OCI-LY1 (cell line): ENCODE data around the gene ARMC9.

ENCODE experiments used
- H2AFZ ChIP-seq: fragments of 200-600 bp; sonication (generic), shearing (Covaris generic); 2 replicates; pipeline ENCODE4 v1.6.0; 2014; ENCODE audit warnings: antibody characterized with exemption, mild to moderate bottlenecking, low read length
- H3F3A ChIP-seq: fragments of 200-600 bp; sonication (generic), shearing (Covaris generic); 2 replicates; pipeline ENCODE4 v1.6.0; 2014; ENCODE audit warnings: mild to moderate bottlenecking, antibody characterized with exemption, low read length, moderate library complexity; ENCODE audit not compliant: insufficient read depth
- H3K27ac ChIP-seq: fragments of 200-600 bp; sonication (generic); 2 replicates; pipeline ENCODE4 v1.5.1; 2014; ENCODE audit warnings: low read length, mixed run types, mild to moderate bottlenecking, low read depth; ENCODE audit not compliant: poor library complexity, severe bottlenecking
- H3K27me3 ChIP-seq: fragments of 200-600 bp; sonication (generic); 2 replicates; pipeline ENCODE4 v1.6.0; 2014; ENCODE audit warnings: antibody characterized with exemption, mild to moderate bottlenecking, low read length, moderate library complexity; ENCODE audit not compliant: insufficient read depth
- H3K36me3 ChIP-seq: fragments of 200-600 bp; sonication (generic); 2 replicates; pipeline ENCODE4 v1.6.1; 2014; ENCODE audit warnings: mild to moderate bottlenecking, antibody characterized with exemption, low read length, moderate library complexity, mixed read lengths; ENCODE audit not compliant: insufficient read depth
- H3K4me1 ChIP-seq: fragments of 200-600 bp; sonication (generic); 2 replicates; pipeline ENCODE4 v1.5.1; 2014; ENCODE audit warnings: mild to moderate bottlenecking, low read length, moderate library complexity; ENCODE audit not compliant: insufficient read depth, severe bottlenecking
- H3K4me2 ChIP-seq: fragments of 200-600 bp; sonication (generic), shearing (Covaris generic); 2 replicates; pipeline ENCODE4 v1.6.1; 2014; ENCODE audit warnings: low read length
- H3K4me3 ChIP-seq: fragments of 200-600 bp; sonication (generic); 2 replicates; pipeline ENCODE4 v1.5.1; 2014; ENCODE audit warnings: low read length, low read depth, mild to moderate bottlenecking, mixed read lengths; ENCODE audit not compliant: poor library complexity, severe bottlenecking
- H3K79me2 ChIP-seq: fragments of 200-600 bp; shearing (Covaris generic); 2 replicates; pipeline ENCODE4 v1.6.1; 2016; ENCODE audit warnings: mixed run types, low read length, mixed read lengths; ENCODE audit not compliant: insufficient read depth
- H3K9ac ChIP-seq: fragments of 200-600 bp; sonication (generic), shearing (Covaris generic); 2 replicates; pipeline ENCODE4 v1.6.1; 2014; ENCODE audit warnings: mild to moderate bottlenecking, low read length, mixed read lengths
- H3K9me2 ChIP-seq: fragments of 200-600 bp; sonication (generic), shearing (Covaris generic); 2 replicates; pipeline ENCODE4 v1.6.1; 2014; ENCODE audit warnings: low read depth, mild to moderate bottlenecking, low read length, mixed read lengths
- H3K9me3 ChIP-seq: fragments of 200-600 bp; shearing (Covaris generic); 2 replicates; pipeline ENCODE4 v1.6.1; 2014; ENCODE audit warnings: low read length, mixed read lengths
- H4K20me1 ChIP-seq: fragments of 200-600 bp; sonication (generic), shearing (Covaris generic); 2 replicates; pipeline ENCODE4 v1.6.0; 2016; ENCODE audit warnings: mild to moderate bottlenecking, low read length; ENCODE audit not compliant: insufficient read depth
- EZH2 ChIP-seq: fragments of 200-600 bp; sonication (generic), shearing (Covaris generic); IDR thresholded peaks from 2 replicates; pipeline ENCODE4 v1.8.0; 2017; ENCODE audit warnings: borderline replicate concordance, mixed run types, mild to moderate bottlenecking, antibody characterized with exemption, low read length, moderate library complexity, mixed read lengths
- TF ChIP-seq, protein P1 (sequence below): fragments of 200-600 bp; sonication (generic), shearing (Covaris generic); IDR thresholded peaks from 2 replicates; pipeline ENCODE4 v1.5.1; 2017; ENCODE audit warnings: mild to moderate bottlenecking, antibody characterized with exemption, low read length, moderate library complexity, mixed read lengths

Gene ARMC9

GRCh38 chr2:231332872-231333500, 134.6 kb downstream of the ARMC9 start:
- TF ChIP-seq, protein P1, sequence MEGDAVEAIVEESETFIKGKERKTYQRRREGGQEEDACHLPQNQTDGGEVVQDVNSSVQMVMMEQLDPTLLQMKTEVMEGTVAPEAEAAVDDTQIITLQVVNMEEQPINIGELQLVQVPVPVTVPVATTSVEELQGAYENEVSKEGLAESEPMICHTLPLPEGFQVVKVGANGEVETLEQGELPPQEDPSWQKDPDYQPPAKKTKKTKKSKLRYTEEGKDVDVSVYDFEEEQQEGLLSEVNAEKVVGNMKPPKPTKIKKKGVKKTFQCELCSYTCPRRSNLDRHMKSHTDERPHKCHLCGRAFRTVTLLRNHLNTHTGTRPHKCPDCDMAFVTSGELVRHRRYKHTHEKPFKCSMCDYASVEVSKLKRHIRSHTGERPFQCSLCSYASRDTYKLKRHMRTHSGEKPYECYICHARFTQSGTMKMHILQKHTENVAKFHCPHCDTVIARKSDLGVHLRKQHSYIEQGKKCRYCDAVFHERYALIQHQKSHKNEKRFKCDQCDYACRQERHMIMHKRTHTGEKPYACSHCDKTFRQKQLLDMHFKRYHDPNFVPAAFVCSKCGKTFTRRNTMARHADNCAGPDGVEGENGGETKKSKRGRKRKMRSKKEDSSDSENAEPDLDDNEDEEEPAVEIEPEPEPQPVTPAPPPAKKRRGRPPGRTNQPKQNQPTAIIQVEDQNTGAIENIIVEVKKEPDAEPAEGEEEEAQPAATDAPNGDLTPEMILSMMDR, result no peak
- no peak for TF ChIP-seq EZH2

GRCh38 chr2:231334179-231334930, 135.9 kb downstream of the ARMC9 start:
- Histone ChIP-seq H3F3A (no peaks in the 10 kb centered on the region), H3K4me2 (no peak overlapping the region), H3K27ac (no peak overlapping the region), H3K36me3 (no peaks in the 10 kb centered on the region; the same call in 1 of the 2 replicates), H3K9me2 (no peaks in the 10 kb centered on the region), H4K20me1 (no peaks in the 10 kb centered on the region), H2AFZ (no peak overlapping the region), H3K79me2 (no peaks in the 10 kb centered on the region), H3K9ac (no peak overlapping the region), H3K27me3 (no peaks in the 10 kb centered on the region), H3K4me1 (no peaks in the 10 kb centered on the region), H3K9me3 (no peaks in the 10 kb centered on the region), H3K4me3 (no peak overlapping the region)
- TF ChIP-seq, protein P1, result no peak
- TF ChIP-seq EZH2, result no peak

More at GRCh38 chr2:231332872-231333500, 134.6 kb downstream of the ARMC9 start:
- no peak overlapping the region for H3K27ac ChIP-seq
- no peaks in the 10 kb centered on the region for H3K4me1 ChIP-seq
- no peaks in the 10 kb centered on the region for H3K79me2 ChIP-seq
- no peaks in the 10 kb centered on the region for H3K9me3 ChIP-seq
- no peaks in the 10 kb centered on the region for H3K9me2 ChIP-seq
- H4K20me1 ChIP-seq, result no peaks in the 10 kb centered on the region
- no peaks in the 10 kb centered on the region; the same call in 1 of the 2 replicates for H3K36me3 ChIP-seq
- H3F3A ChIP-seq, result no peaks in the 10 kb centered on the region
- H3K4me3 ChIP-seq, result no peak overlapping the region
- no peaks in the 10 kb centered on the region for H3K27me3 ChIP-seq
- no peak overlapping the region for H3K4me2 ChIP-seq
- H2AFZ ChIP-seq, result no peak overlapping the region
- no peak overlapping the region for H3K9ac ChIP-seq

GRCh38 chr2:231334981-231335380, 136.6 kb downstream of the ARMC9 start:
- TF ChIP-seq, protein P1, result no peak
- no peak for TF ChIP-seq EZH2
- Histone ChIP-seq H3K4me3 (no peak overlapping the region), H3K4me2 (no peak overlapping the region), H3F3A (no peaks in the 10 kb centered on the region), H3K9me2 (no peaks in the 10 kb centered on the region), H4K20me1 (no peaks in the 10 kb centered on the region), H3K27me3 (no peaks in the 10 kb centered on the region), H2AFZ (no peak overlapping the region), H3K9me3 (no peaks in the 10 kb centered on the region), H3K4me1 (no peaks in the 10 kb centered on the region), H3K36me3 (no peaks in the 10 kb centered on the region; the same call in 1 of the 2 replicates), H3K79me2 (no peaks in the 10 kb centered on the region), H3K27ac (no peak overlapping the region), H3K9ac (no peak overlapping the region)
